ENCODE data around the gene DIS3L2. TPM values are rescaled to one million over a fixed set of nuclear protein-coding genes. Genes with fewer than 3 reads are reported as not detected.

The DIS3L2 gene
- total RNA-seq (2022) (32.6 and 47.4 TPM in 2 replicates), Bru-seq, nascent RNA (percentile 76 among the genes with signal in this experiment), BruChase-seq, experiment 1, labeled RNA remaining after a 6-hour chase (percentile 65 among the genes with signal in this experiment), BruChase-seq, experiment 2, labeled RNA remaining after a 2-hour chase (percentile 64 among the genes with signal in this experiment)
- long read RNA-seq, transcript DIS3L2-202 (21 exons, 3,501 nt) = major isoform, 6 of 27 reads
- long read RNA-seq, partial matches to known transcripts = 14 of 27 reads
- long read RNA-seq, other reads (novel, unspliced or antisense) = 4 of 27 reads

GRCh38 chr2:231961349-231962166 is at the start of gene DIS3L2:
TSS of gene DIS3L2 (plus strand) at chr2:231961713. CDS start at chr2:232014928, 53,215 bp downstream.
- no peak for TF ChIP-seq CTCF (IDR thresholded peaks at IDR 0.05; ENCODE audit: unreplicated experiment)
- Mint-ChIP-seq H3K4me1 (ENCODE audit: insufficient read depth, unreplicated experiment) (peaks cover 23% of the 10 kb centered on the region), H3K9me3 (ENCODE audit: unreplicated experiment) (no peaks in the 10 kb centered on the region), H3K4me3 (ENCODE audit: unreplicated experiment) (peak within 1 kb of the TSS; percentile 79), H3K36me3 (ENCODE audit: insufficient read depth, unreplicated experiment) (peaks cover 5% of the 10 kb centered on the region), H3K27ac (ENCODE audit: low read depth, unreplicated experiment) (peak within 1 kb of the TSS; percentile 57), H3K27me3 (ENCODE audit: insufficient read depth, unreplicated experiment) (no peaks in the 10 kb centered on the region)
- no TSS peak for BruUV-seq (replicated peaks)
- intact Hi-C loops (cut with micrococcal nuclease) = no loop called here
- ChIA-PET CTCF (interaction anchor here (0.7 kb wide), 1 partner anchor 177 kb away, joined by 5 read pairs; no protein-coding TSS in a partner anchor), POLR2A (interaction anchor here (0.7 to 2.4 kb wide), 14 partner anchors 8 to 589 kb away, joined by 3 to 12 read pairs (median 3); partner anchors contain the start of genes COPS7B, EIF4E2 and TIGD1)
- peak; percentile 79 for DNase-seq (ENCODE audit: unreplicated experiment)

GRCh38 chr2:231914077-231914690 is 47.3 kb upstream of the DIS3L2 start:
- no peak for DNase-seq (ENCODE audit: unreplicated experiment)
- POLR2A ChIA-PET = no interaction called here
- intact Hi-C loops (cut with micrococcal nuclease) = no loop called here
- no peaks in the 10 kb centered on the region for H3K9me3 Mint-ChIP-seq (ENCODE audit: unreplicated experiment)
- H3K4me3 Mint-ChIP-seq (ENCODE audit: unreplicated experiment) = no peak overlapping the region
- H3K4me1 Mint-ChIP-seq (ENCODE audit: insufficient read depth, unreplicated experiment) = no peaks in the 10 kb centered on the region
- no TSS peak for BruUV-seq (replicated peaks)
- CTCF ChIA-PET = interaction anchor here (1.5 kb wide), 1 partner anchor 11 kb away, joined by 4 read pairs; no protein-coding TSS in a partner anchor
- no peaks in the 10 kb centered on the region for H3K36me3 Mint-ChIP-seq (ENCODE audit: insufficient read depth, unreplicated experiment)
- peaks cover 12% of the 10 kb centered on the region for H3K27me3 Mint-ChIP-seq (ENCODE audit: insufficient read depth, unreplicated experiment)
- no peak overlapping the region for H3K27ac Mint-ChIP-seq (ENCODE audit: low read depth, unreplicated experiment)
- no peak for TF ChIP-seq CTCF (IDR thresholded peaks at IDR 0.05; ENCODE audit: unreplicated experiment)

GRCh38 chr2:231917280-231918066 is 44.0 kb upstream of the DIS3L2 start:
- intact Hi-C loops (cut with micrococcal nuclease) = no loop called here
- Mint-ChIP-seq H3K4me1 (ENCODE audit: insufficient read depth, unreplicated experiment) (no peaks in the 10 kb centered on the region), H3K9me3 (ENCODE audit: unreplicated experiment) (no peaks in the 10 kb centered on the region), H3K27me3 (ENCODE audit: insufficient read depth, unreplicated experiment) (peaks cover 30% of the 10 kb centered on the region), H3K27ac (ENCODE audit: low read depth, unreplicated experiment) (no peak overlapping the region), H3K36me3 (ENCODE audit: insufficient read depth, unreplicated experiment) (no peaks in the 10 kb centered on the region), H3K4me3 (ENCODE audit: unreplicated experiment) (no peak overlapping the region)
- POLR2A ChIA-PET = no interaction called here
- TF ChIP-seq CTCF (IDR thresholded peaks at IDR 0.05; ENCODE audit: unreplicated experiment) = no peak
- CTCF ChIA-PET = interaction anchor here (0.6 to 0.9 kb wide), 5 partner anchors 9 to 416 kb away, joined by 3 to 6 read pairs (median 3); no protein-coding TSS in a partner anchor
- BruUV-seq (replicated peaks) = no TSS peak
- no peak for DNase-seq (ENCODE audit: unreplicated experiment)
